Lower leg skin (tissue), 4 donors: ENCODE data around the gene AATK. TPM values are rescaled to one million over a fixed set of nuclear protein-coding genes. Genes with fewer than 3 reads are reported as not detected.

Experiments
- DNase-seq, 2 donors: peaks; one replicate each; pipeline ENCODE4 v3.0.0-alpha.2; 2019; ENCODE audit warnings: low spot score in 2 of 2
- H3K4me3 ChIP-seq: fragments of 200-600 bp; sonication (generic); 2 replicates; pipeline ENCODE4 v1.5.1; 2017; ENCODE audit warnings: mild to moderate bottlenecking, low read depth; ENCODE audit not compliant: poor library complexity, severe bottlenecking
- POLR2A ChIP-seq, 2 donors: fragments of 450-650 bp; IDR thresholded peaks; one replicate each; pipeline ENCODE4 v1.6.1; 2016 to 2017; ENCODE audit warnings: antibody characterized with exemption in 2 of 2, mild to moderate bottlenecking in 1 of 2, moderate library complexity in 1 of 2
- WGBS, 2 donors: methylation state at CpG; one replicate each; pipeline ENCODE4 v1.1.5; 2018; 5-methylcytosine and 5-hydroxymethylcytosine counted together
- intact Hi-C: fragments of 100-400 bp; cut with DNase I; formaldehyde crosslinking; loops from one replicate; pipeline ENCODE4 v1.15.0; 2023; ENCODE audit warnings: low total_unique reads
- total RNA-seq, 4 donors: library from RNA; depleted of rRNA; stranded (reverse); fragments of >200 nt; gene quantifications; one replicate each; pipeline ENCODE4 v1.1.0, GENCODE V29; 2016
- TF ChIP-seq, protein P1 (sequence below), 3 donors: fragments of 450-650 bp; IDR thresholded peaks; one replicate each; pipeline ENCODE4 v1.5.1; 2016; ENCODE audit warnings: antibody characterized with exemption in 3 of 3, mild to moderate bottlenecking in 3 of 3, moderate library complexity in 2 of 3

Gene AATK
- total RNA-seq, 4 donors from 2014 or later, result 0.81 to 3.5 (median 2.2) TPM

DNA sequence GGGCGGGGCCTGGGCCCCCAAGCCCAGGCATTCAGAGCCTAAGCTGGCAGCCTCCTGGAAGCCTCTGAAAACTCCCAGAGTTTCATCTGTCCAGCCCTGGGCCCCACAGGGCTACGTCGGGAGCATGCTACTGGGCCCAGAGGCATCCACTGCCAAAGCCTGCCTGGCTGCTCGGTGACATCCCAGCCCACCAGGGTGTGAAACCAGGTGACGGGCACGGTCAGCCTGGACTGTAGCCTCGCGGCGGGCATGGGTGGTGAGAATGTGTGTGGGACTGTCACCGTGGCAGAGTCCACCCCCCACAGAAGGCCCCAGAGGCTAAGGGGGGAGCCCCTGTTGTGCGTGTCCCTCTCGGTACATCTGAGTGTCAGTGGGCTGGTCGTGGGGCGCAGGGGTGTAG is 25.6 kb upstream of the AATK start:
- no peak for DNase-seq
- intact Hi-C loops, result no loop called here
- TF ChIP-seq, protein P1, sequence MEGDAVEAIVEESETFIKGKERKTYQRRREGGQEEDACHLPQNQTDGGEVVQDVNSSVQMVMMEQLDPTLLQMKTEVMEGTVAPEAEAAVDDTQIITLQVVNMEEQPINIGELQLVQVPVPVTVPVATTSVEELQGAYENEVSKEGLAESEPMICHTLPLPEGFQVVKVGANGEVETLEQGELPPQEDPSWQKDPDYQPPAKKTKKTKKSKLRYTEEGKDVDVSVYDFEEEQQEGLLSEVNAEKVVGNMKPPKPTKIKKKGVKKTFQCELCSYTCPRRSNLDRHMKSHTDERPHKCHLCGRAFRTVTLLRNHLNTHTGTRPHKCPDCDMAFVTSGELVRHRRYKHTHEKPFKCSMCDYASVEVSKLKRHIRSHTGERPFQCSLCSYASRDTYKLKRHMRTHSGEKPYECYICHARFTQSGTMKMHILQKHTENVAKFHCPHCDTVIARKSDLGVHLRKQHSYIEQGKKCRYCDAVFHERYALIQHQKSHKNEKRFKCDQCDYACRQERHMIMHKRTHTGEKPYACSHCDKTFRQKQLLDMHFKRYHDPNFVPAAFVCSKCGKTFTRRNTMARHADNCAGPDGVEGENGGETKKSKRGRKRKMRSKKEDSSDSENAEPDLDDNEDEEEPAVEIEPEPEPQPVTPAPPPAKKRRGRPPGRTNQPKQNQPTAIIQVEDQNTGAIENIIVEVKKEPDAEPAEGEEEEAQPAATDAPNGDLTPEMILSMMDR (IDR thresholded peaks at IDR 0.05), result no peak
- no peak for TF ChIP-seq POLR2A (IDR thresholded peaks at IDR 0.05)
- 91 to 96% methylated on average over 6 to 12 of the region's 14 CpGs for WGBS, 2 donors
- no peak overlapping the region for H3K4me3 ChIP-seq

DNA sequence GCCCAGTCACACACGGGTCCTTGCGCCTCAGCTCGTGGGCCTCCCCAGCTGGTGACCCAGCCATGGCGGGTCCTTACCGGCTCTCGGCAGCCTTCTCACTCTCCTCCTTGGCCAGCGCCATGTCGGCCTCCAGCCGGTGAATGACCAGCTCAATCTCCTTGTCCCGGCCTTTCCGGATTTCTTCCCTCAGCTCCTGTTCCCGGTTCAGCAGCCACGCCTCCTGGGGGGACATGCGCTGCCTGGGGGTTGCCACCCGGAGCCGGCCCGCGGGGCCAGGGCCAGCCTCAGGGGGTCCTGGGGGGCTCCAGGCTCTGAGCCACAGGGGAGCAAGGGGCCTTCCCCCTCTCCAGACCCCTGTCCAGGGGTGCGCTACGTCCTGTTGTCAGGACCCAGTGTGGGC is 25.1 kb upstream of the AATK start:
- DNase-seq, result no peak
- H3K4me3 ChIP-seq, result no peak overlapping the region
- intact Hi-C loops, result no loop called here
- TF ChIP-seq POLR2A (IDR thresholded peaks at IDR 0.05), result no peak
- TF ChIP-seq, protein P1 (IDR thresholded peaks at IDR 0.05), result no peak
- 91 to 94% methylated on average over 7 to 20 of the region's 20 CpGs for WGBS, 2 donors

DNA sequence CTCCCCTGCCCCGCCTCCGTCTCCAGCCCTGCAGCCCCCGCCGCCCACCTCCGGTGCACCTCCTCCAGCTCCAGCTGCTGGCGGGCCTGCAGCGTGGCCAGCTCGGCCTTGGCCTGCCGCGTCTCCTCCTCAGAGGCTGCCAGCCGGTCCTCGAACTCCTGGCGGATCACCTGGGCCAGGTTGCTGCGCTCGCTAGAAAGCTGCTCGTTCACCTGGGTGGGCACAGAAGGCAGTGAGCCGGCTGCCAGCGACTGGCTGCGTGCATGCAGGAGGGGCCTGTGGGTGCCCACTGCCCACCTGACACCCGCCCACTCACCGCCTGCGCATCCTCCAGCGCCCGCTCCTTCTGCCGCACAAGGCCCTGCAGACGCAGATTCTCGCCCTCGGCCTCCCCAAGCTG is 24.6 kb upstream of the AATK start:
- 96% methylated on average over 28 of the region's 28 CpGs; no CpG with 5 or more reads in 1 of the 2 donors for WGBS, 2 donors
- intact Hi-C loops, result no loop called here
- no peak for DNase-seq
- no peak overlapping the region for H3K4me3 ChIP-seq
- TF ChIP-seq, protein P1 (IDR thresholded peaks at IDR 0.05), result no peak
- no peak for TF ChIP-seq POLR2A (IDR thresholded peaks at IDR 0.05)

DNA sequence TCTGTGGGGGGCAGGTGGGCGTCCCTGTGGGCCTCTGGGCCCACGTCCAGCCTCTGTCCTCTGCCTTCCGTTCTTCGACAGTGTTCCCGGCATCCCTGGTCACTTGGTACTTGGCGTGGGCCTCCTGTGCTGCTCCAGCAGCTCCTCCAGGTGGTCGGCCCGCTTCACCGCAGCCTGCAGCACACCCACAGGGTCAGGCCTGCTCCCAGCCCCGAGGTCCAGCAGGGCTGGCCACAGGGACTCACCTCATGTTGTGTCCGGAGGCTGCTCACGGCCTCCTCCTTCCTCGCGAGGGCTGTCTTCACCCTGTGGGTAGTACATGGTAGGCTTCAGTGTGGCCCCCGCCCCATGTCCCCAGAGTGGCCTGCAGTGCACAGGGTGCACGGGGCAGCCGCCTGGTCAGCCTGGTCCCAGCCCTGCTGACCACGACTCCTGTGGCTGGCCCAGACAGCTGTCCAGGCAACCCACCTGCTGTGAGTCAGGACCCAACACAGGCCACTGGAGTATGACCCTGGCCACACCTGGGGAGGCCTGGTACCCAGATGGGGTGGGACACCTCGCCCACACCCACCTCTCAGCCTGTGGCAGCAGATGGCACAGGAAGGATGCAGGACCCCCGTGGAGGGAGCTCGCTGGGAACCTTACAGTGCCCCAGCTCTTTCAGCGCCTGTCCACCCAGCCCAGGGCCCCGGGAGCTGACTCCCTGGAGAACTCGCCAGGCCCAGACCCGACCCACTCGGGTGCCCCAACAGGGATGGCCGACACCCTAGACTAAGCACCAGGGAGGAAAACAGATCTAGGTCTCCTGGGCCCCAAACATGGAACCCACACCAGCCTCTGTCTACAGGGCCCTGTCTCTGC is 23.9 kb upstream of the AATK start:
- H3K4me3 ChIP-seq, result no peak overlapping the region
- no peak for TF ChIP-seq POLR2A (IDR thresholded peaks at IDR 0.05)
- TF ChIP-seq, protein P1 (IDR thresholded peaks at IDR 0.05), result no peak
- DNase-seq, result no peak
- intact Hi-C loops, result loop anchor here (10.0 kb wide), 1 partner anchor 1225 kb away; no protein-coding TSS in a partner anchor
- WGBS, 2 donors, result 84 to 87% methylated on average over 14 to 23 of the region's 27 CpGs

DNA sequence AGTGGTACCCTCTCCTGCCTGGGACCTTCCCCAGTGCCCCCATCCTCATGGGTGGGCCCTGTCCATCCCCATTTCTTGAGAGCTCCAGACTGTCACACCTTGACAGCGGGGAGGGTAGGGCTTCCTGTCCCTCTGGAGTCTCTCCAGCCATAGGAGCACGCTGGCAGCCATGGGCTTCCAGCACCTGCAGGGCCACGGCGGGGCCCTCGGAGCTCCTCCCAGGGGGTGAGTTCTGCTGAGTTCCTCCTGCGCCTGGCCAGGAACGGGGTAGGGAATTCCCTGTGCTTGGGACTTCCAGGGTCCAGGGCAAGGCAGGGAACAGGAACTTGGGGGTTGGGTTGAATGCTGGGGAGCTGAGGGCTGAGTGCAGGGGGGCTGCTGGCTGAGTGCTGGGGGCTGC is 23.0 kb upstream of the AATK start:
- WGBS, 2 donors, result 84 to 91% methylated on average over 7 of the region's 7 CpGs
- no peak for TF ChIP-seq POLR2A (IDR thresholded peaks at IDR 0.05)
- TF ChIP-seq, protein P1 (IDR thresholded peaks at IDR 0.05), result no peak
- intact Hi-C loops, result loop anchor here (10.0 kb wide), 1 partner anchor 1224 kb away; no protein-coding TSS in a partner anchor
- no peak for DNase-seq
- H3K4me3 ChIP-seq, result no peak overlapping the region
